ENCODE measurements around the gene NEMP1.

- TF ChIP-seq CTCF (IDR thresholded peaks at IDR 0.05 in 8 of 11, conservative IDR thresholded peaks at IDR 0.05 in 3 of 11) (no peak), POLR2A (IDR thresholded peaks at IDR 0.05) (no peak)
These were observed 21.4 kb downstream of the NEMP1 start for GRCh38 chr12:57057067-57057751.
